GM18870 (cell line): ENCODE measurements around the gene TAAR2.
"Not testable (repeated sequence)": the region's sequence is repeated elsewhere in the genome, so short reads cannot be mapped to it uniquely, and the experiment has no call there.

Source experiments
- ATAC-seq: cut with Tn5 transposase; IDR thresholded peaks from one replicate; pipeline ENCODE4 v1.9.1; 2021; ENCODE audit warnings: moderate library complexity; ENCODE audit not compliant: unreplicated experiment

The TAAR2 gene

DNA sequence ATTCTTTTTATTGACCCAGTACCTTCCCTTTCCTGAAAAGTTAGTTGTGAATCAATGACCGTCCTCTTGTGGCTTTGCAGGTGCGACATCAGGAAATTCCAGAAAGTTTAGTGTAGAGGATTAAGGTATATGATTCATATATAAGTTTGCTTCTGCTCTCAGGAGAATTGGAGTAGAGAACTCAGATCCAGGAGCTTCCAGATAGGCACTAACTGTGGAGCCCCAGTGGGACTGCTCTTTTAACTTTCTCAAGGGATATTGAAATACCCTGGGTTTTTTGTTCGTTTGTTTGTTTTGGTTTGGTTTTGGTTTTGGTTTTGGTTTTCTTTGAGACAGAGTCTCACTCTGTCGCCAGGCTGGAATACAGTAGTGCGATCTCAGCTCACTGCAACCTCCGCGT lies 9.5 kb downstream of the TAAR2 start:
- peak; percentile 62 for ATAC-seq

DNA sequence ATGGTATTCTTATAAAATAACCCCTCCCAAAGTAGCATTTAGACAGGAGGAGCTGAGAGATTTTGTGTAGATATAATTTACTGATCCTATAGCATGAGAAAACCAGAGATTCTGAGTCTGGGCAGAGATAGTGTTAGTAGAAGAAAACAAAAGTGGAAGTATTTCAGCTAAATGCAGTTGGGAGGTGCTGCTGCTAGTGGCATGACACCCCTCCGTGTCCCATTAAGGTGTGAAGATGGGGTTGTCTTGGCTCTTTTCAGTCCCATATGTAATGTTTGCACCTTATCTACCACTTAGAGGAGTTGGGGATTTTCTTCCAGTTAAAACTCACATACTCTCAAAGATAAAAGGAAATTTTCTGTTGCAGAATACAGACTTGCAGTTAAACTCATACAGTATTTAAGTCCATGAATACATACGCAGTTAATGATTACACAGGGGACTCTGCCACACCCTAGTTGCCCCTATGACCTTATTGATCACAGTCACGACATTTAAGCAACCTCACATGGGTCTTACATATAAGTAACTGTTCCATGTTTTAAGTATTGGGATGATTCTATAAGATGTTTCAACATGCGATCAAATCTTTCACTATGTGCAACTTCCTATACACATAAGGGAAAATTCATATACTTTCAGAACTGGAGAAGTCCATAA lies 11.5 kb downstream of the TAAR2 start:
- no peak for ATAC-seq

DNA sequence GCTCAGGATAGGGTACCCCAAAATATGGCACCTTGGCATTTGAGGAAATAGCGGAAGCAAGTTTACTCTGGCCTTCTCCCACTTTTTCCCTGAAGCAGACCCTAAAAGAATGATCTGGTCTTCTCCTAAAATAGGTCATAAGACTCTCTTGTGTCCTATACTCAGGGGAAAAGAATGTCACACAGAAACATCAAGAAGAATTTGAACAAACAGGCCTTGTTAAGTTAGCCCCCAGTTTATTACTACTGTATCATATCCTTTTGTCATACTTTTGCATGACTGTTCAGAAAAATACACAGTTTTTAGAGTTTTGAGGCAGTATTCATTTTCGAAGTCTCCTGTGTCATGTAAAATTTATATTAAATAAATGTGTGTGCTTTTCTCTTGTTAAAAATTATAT lies 12.5 kb downstream of the TAAR2 start:
- no peak for ATAC-seq

GRCh38 chr6:132607544-132608233 lies 16.4 kb downstream of the TAAR2 start:
- peak; percentile 90 for ATAC-seq

GRCh38 chr6:132604635-132605152 lies 19.4 kb downstream of the TAAR2 start:
- no peak for ATAC-seq

- not testable (repeated sequence) for ATAC-seq
These were observed 23.2 kb downstream of the TAAR2 start for GRCh38 chr6:132600900-132601299.

DNA sequence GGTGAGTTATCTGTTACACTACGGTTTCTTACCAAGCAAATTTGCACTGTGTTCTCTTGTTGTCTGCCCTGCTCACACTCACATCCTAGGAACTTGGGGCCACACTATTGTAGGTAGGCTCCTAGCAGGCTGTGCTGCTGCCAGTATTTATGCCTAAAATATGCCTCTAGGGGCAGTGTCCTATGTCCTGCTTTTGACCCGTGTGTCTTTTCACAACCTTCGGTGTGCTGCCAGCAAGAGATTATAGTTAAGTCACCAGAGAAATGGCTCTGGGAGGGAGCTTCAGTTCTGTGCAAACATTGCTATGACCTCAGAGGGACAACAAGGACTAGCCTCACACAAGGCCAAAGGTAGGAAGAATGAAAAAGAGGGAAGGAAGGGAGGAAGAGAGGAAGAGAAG lies 25.6 kb downstream of the TAAR2 start:
- ATAC-seq: peak; percentile 76

DNA sequence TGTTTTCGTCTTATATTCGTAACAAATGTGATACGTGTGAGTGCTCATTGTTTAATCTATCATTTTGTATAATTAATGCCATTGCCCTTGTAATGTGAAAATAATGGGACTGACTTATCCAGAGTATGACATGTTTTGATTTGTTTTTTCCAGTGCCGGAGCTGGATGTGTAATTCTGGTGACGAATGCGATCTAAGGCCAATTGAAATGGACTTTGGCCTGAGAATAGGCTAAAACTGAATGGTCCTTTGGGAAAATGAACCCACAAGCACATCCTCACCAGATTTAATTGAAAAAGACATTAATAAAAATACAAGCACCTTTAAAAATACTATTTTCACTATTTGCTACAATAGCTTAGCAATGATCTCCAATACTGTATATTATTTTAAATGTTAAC lies 27.9 kb downstream of the TAAR2 start:
- no peak for ATAC-seq

DNA sequence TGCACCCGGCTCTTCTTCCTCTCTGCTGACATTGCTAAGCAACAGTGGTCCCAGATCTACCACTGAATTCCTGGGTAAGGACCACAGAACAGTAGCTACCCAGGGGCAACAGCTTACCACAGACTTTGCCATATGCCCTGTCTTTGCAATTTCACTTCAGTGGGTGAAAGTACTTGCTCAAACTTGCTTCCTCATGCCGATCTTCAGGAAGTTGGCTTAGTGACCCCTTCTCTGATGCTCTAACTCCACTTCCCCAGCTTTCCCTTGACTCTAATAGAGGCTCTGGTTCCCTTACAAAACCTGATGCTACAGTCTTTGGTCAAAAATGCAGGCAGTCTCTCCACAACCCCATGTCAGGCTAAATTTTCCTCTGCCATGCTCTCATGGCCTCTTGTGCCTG lies 31.2 kb downstream of the TAAR2 start:
- ATAC-seq: no peak

DNA sequence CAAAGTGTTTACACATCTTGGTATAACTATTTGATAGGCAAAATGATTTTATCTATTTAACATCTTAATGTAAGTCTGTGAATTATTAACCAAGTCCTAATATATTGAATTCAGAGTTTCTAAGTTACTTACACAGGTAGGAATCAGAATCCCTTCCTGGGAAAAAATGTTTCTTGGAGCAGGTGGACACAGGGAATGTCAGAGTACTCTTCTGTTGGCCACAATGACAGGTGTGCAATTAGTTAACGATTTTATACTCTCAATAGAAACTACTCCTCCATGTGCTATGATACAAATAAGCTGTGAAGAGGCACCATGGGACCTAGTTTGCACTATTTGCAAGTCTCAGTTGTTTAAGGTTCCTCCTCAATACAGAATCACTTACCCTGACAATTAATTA lies 33.7 kb downstream of the TAAR2 start:
- no peak for ATAC-seq

DNA sequence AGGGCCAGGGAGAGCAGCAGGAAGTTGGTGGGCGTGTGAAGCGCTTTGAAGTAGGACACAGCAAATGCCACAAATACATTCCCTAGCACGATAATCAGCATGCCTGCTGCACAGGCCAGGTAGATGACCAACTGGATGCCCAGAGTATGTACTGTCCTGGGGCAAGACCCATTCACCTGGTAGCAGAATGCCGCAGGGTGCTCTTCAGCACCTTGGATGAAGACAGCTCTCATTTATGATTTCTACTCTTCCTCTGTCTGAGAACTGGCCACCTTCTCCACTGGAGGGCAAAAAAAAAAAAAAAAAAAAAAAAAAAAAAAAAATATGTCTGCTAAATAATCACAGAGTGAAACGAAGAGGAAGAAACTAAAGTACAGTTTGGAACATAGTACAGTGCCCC lies 34.6 kb downstream of the TAAR2 start, which contains the start of gene TAAR5:
TAAR5 (minus strand) TSS at position 288 of the 400 bp plus-strand sequence; CDS start at position 233, 55 bp downstream.
- ATAC-seq: no peak

DNA sequence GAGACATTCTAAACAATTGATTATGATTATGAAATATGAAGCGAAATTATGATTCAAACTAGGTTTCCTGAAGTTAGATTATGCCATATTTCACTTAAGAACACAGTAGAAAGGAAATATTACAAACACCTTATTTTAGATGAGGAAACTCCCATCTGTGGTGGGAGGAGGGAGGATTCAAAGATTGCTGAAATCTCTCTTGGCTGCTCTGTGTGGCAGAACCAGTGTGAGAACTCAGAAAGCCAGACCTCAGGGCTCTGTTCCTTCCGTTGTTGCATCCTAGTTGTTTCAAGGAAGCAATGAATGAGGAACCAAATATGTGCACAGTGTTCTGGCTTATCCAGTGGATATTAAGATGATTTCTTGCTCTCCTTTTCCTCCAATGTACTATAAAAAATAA lies 36.7 kb downstream of the TAAR2 start:
- ATAC-seq: no peak

DNA sequence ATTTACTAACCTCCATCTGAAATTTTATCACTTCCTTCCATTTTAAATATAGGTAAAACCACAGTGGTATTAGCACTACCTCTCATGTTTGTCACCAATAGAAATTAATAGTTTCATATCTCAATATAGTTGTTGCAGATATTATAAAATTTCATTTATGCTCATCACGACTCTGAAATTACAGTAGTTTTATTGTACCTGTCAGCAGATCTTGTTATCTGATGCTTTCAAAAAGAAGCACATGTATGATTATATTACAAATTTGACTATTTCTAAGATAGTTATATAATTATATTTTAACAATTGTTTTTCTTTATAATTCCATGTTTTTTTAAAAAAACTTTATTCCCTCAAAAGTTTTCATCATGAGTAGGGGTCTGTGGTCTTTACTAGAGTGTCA lies 39.4 kb downstream of the TAAR2 start:
- no peak for ATAC-seq

GRCh38 chr6:132571774-132572173 lies 52.3 kb downstream of the TAAR2 start:
- no peak for ATAC-seq

DNA sequence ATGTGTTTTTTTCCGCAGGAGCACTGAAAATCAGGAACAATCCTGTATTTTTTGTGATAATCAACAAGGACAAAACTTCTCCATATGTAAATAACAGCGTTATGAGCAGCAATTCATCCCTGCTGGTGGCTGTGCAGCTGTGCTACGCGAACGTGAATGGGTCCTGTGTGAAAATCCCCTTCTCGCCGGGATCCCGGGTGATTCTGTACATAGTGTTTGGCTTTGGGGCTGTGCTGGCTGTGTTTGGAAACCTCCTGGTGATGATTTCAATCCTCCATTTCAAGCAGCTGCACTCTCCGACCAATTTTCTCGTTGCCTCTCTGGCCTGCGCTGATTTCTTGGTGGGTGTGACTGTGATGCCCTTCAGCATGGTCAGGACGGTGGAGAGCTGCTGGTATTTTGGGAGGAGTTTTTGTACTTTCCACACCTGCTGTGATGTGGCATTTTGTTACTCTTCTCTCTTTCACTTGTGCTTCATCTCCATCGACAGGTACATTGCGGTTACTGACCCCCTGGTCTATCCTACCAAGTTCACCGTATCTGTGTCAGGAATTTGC lies 53.8 kb downstream of the TAAR2 start, which contains the start of gene TAAR6:
TAAR6 (plus strand) TSS at position 102 of the 557 bp plus-strand sequence; CDS start at position 102, 0 bp downstream.
- no peak for ATAC-seq

DNA sequence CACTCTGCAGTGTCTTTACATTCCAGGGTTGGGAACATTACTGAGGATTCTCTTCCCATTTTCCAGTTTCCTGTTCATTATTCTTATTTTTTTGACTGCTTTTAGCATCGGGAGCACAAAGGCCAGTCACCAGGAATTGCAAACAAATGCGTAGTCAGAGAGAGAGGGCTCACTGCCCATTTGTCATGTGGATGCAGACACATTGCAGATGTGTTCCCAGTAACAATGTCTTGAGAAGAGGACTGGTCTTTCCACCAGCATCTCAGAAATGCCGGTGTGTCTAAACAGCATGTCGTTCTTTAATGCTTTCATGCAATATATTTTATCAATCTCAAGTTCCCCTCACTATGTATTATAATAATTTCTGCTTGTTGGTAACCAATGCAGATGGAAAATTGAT lies 54.9 kb downstream of the TAAR2 start:
- no peak for ATAC-seq

DNA sequence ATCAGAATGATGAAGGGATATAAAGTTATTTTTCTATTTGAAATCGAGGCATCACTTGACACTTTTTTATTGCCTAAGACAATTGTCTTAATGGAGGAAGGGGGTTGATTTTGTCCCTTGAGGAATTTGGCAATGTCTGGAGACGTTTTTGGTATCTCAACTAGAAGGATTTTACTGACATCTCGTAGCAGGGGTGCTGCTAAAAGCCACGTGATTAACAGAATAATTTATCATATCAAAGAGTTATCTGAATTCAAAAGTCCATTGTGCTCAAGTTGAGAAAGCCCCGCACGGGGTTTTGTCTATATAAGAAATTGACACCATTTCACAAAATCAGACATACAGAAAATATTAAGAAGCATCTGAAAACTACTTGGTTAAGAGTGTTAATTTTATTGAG lies 55.5 kb downstream of the TAAR2 start:
- ATAC-seq: no peak

- ATAC-seq: no peak
These were observed 56.5 kb downstream of the TAAR2 start for GRCh38 chr6:132567566-132567965.
